Activated T-helper 17 cell treated with anti-CD3 and anti-CD28 coated beads, Interleukin-2, amount 50 U/mL, for 72 hours (primary cell): ENCODE data around the gene HDAC9. TPM values are rescaled to one million over a fixed set of nuclear protein-coding genes. Genes with fewer than 3 reads are reported as not detected.

ENCODE experiments used
- ATAC-seq: fragments of 150-1000 bp; cut with Tn5 transposase; replicated peaks from 2 replicates; pipeline ENCODE4 v1.10.0; 2021; ENCODE audit warnings: mild to moderate bottlenecking, moderate library complexity
- H3K27ac Mint-ChIP-seq: one replicate; pipeline ENCODE4 v1.8.0; 2022; ENCODE audit warnings: mixed read lengths
- H3K27me3 Mint-ChIP-seq: one replicate; pipeline ENCODE4 v1.8.0; 2022; ENCODE audit warnings: mixed read lengths
- H3K36me3 Mint-ChIP-seq: one replicate; pipeline ENCODE4 v1.8.0; 2022; ENCODE audit warnings: low read depth, mild to moderate bottlenecking, mixed read lengths
- H3K4me1 Mint-ChIP-seq: one replicate; pipeline ENCODE4 v1.8.0; 2022; ENCODE audit warnings: mixed read lengths
- H3K4me3 Mint-ChIP-seq: one replicate; pipeline ENCODE4 v1.8.0; 2022; ENCODE audit warnings: mild to moderate bottlenecking, mixed read lengths
- H3K9me3 Mint-ChIP-seq: one replicate; pipeline ENCODE4 v1.8.0; 2022; ENCODE audit warnings: mixed read lengths
- total RNA-seq, 2 donors: library from RNA; stranded (reverse); gene quantifications; one replicate each; pipeline ENCODE4 v1.2.3, GENCODE V29; 2022

Gene HDAC9
- total RNA-seq, 2 donors from 2014 or later, result 1.4 to 4.0 TPM

GRCh38 chr7:18886832-18887231, 391.3 kb downstream of the HDAC9 start:
- Mint-ChIP-seq H3K4me3 (no peak overlapping the region), H3K27ac (no peak overlapping the region), H3K4me1 (no peaks in the 10 kb centered on the region), H3K9me3 (peaks cover 6% of the 10 kb centered on the region), H3K27me3 (no peaks in the 10 kb centered on the region), H3K36me3 (no peaks in the 10 kb centered on the region)
- ATAC-seq, result no peak

- Mint-ChIP-seq H3K4me3 (no peak overlapping the region), H3K36me3 (no peaks in the 10 kb centered on the region), H3K9me3 (peaks cover 6% of the 10 kb centered on the region), H3K27me3 (no peaks in the 10 kb centered on the region), H3K4me1 (no peaks in the 10 kb centered on the region), H3K27ac (no peak overlapping the region)
- no peak for ATAC-seq
Observed at GRCh38 chr7:18889436-18889835, 393.9 kb downstream of the HDAC9 start.

- peaks cover 3% of the 10 kb centered on the region for H3K9me3 Mint-ChIP-seq
- no peaks in the 10 kb centered on the region for H3K27me3 Mint-ChIP-seq
- no peak for ATAC-seq
- no peak overlapping the region for H3K4me3 Mint-ChIP-seq
- no peak overlapping the region for H3K27ac Mint-ChIP-seq
- no peaks in the 10 kb centered on the region for H3K4me1 Mint-ChIP-seq
- H3K36me3 Mint-ChIP-seq, result no peaks in the 10 kb centered on the region
Observed at GRCh38 chr7:18890134-18890533, 394.6 kb downstream of the HDAC9 start.

GRCh38 chr7:18890885-18891621, 395.5 kb downstream of the HDAC9 start:
- peaks cover 3% of the 10 kb centered on the region for H3K9me3 Mint-ChIP-seq
- no peak overlapping the region for H3K4me3 Mint-ChIP-seq
- H3K27ac Mint-ChIP-seq, result no peak overlapping the region
- no peaks in the 10 kb centered on the region for H3K36me3 Mint-ChIP-seq
- H3K27me3 Mint-ChIP-seq, result no peaks in the 10 kb centered on the region
- H3K4me1 Mint-ChIP-seq, result no peaks in the 10 kb centered on the region
- no peak for ATAC-seq

- Mint-ChIP-seq H3K4me1 (no peaks in the 10 kb centered on the region), H3K27me3 (no peaks in the 10 kb centered on the region), H3K9me3 (peaks cover 3% of the 10 kb centered on the region), H3K4me3 (no peak overlapping the region), H3K36me3 (no peaks in the 10 kb centered on the region), H3K27ac (no peak overlapping the region)
- no peak for ATAC-seq
Observed at GRCh38 chr7:18893156-18893555, 397.6 kb downstream of the HDAC9 start.

GRCh38 chr7:18894155-18894554, 398.6 kb downstream of the HDAC9 start:
- ATAC-seq, result no peak
- H3K4me3 Mint-ChIP-seq, result no peak overlapping the region
- H3K27me3 Mint-ChIP-seq, result no peaks in the 10 kb centered on the region
- no peaks in the 10 kb centered on the region for H3K9me3 Mint-ChIP-seq
- no peak overlapping the region for H3K27ac Mint-ChIP-seq
- H3K36me3 Mint-ChIP-seq, result no peaks in the 10 kb centered on the region
- H3K4me1 Mint-ChIP-seq, result no peaks in the 10 kb centered on the region

GRCh38 chr7:18895456-18895855, 399.9 kb downstream of the HDAC9 start:
- ATAC-seq, result no peak
- no peaks in the 10 kb centered on the region for H3K4me1 Mint-ChIP-seq
- no peak overlapping the region for H3K27ac Mint-ChIP-seq
- H3K4me3 Mint-ChIP-seq, result no peak overlapping the region
- H3K27me3 Mint-ChIP-seq, result no peaks in the 10 kb centered on the region
- H3K36me3 Mint-ChIP-seq, result no peaks in the 10 kb centered on the region
- peaks cover 3% of the 10 kb centered on the region for H3K9me3 Mint-ChIP-seq

GRCh38 chr7:18896343-18896975, 400.9 kb downstream of the HDAC9 start:
- no peaks in the 10 kb centered on the region for H3K27me3 Mint-ChIP-seq
- H3K27ac Mint-ChIP-seq, result no peak overlapping the region
- H3K36me3 Mint-ChIP-seq, result no peaks in the 10 kb centered on the region
- ATAC-seq, result no peak
- H3K4me1 Mint-ChIP-seq, result no peaks in the 10 kb centered on the region
- no peak overlapping the region for H3K4me3 Mint-ChIP-seq
- peaks cover 4% of the 10 kb centered on the region for H3K9me3 Mint-ChIP-seq

- Mint-ChIP-seq H3K9me3 (peaks cover 9% of the 10 kb centered on the region), H3K4me1 (no peaks in the 10 kb centered on the region), H3K36me3 (no peaks in the 10 kb centered on the region), H3K27ac (no peak overlapping the region), H3K4me3 (no peak overlapping the region), H3K27me3 (no peaks in the 10 kb centered on the region)
- ATAC-seq, result no peak
Observed at GRCh38 chr7:18900236-18900635, 404.7 kb downstream of the HDAC9 start.

GRCh38 chr7:18900803-18901202, 405.3 kb downstream of the HDAC9 start:
- Mint-ChIP-seq H3K4me3 (no peak overlapping the region), H3K27ac (no peak overlapping the region), H3K4me1 (no peaks in the 10 kb centered on the region), H3K36me3 (no peaks in the 10 kb centered on the region), H3K9me3 (peaks cover 9% of the 10 kb centered on the region), H3K27me3 (no peaks in the 10 kb centered on the region)
- no peak for ATAC-seq

- Mint-ChIP-seq H3K4me1 (no peaks in the 10 kb centered on the region), H3K27ac (no peak overlapping the region), H3K4me3 (no peak overlapping the region), H3K27me3 (no peaks in the 10 kb centered on the region), H3K36me3 (no peaks in the 10 kb centered on the region), H3K9me3 (peaks cover 9% of the 10 kb centered on the region)
- no peak for ATAC-seq
Observed at GRCh38 chr7:18901351-18901750, 405.8 kb downstream of the HDAC9 start.

- no peaks in the 10 kb centered on the region for H3K36me3 Mint-ChIP-seq
- ATAC-seq, result no peak
Observed at GRCh38 chr7:18901982-18902421, 406.5 kb downstream of the HDAC9 start.

GRCh38 chr7:18902892-18903291, 407.3 kb downstream of the HDAC9 start:
- no peak for ATAC-seq
- peaks cover 9% of the 10 kb centered on the region for H3K9me3 Mint-ChIP-seq
- H3K27me3 Mint-ChIP-seq, result no peaks in the 10 kb centered on the region
- no peak overlapping the region for H3K4me3 Mint-ChIP-seq
- H3K4me1 Mint-ChIP-seq, result no peaks in the 10 kb centered on the region
- no peak overlapping the region for H3K27ac Mint-ChIP-seq
- no peaks in the 10 kb centered on the region for H3K36me3 Mint-ChIP-seq

More at GRCh38 chr7:18901982-18902421, 406.5 kb downstream of the HDAC9 start:
- Mint-ChIP-seq H3K27me3 (no peaks in the 10 kb centered on the region), H3K4me1 (no peaks in the 10 kb centered on the region), H3K27ac (no peak overlapping the region), H3K4me3 (no peak overlapping the region), H3K9me3 (peaks cover 9% of the 10 kb centered on the region)

GRCh38 chr7:18903695-18904094, 408.1 kb downstream of the HDAC9 start:
- no peak overlapping the region for H3K27ac Mint-ChIP-seq
- no peaks in the 10 kb centered on the region for H3K4me1 Mint-ChIP-seq
- no peaks in the 10 kb centered on the region for H3K36me3 Mint-ChIP-seq
- no peak overlapping the region for H3K4me3 Mint-ChIP-seq
- H3K9me3 Mint-ChIP-seq, result peaks cover 14% of the 10 kb centered on the region
- ATAC-seq, result no peak
- H3K27me3 Mint-ChIP-seq, result no peaks in the 10 kb centered on the region

- Mint-ChIP-seq H3K36me3 (no peaks in the 10 kb centered on the region), H3K4me1 (no peaks in the 10 kb centered on the region), H3K27me3 (no peaks in the 10 kb centered on the region), H3K27ac (no peak overlapping the region), H3K4me3 (no peak overlapping the region), H3K9me3 (peaks cover 13% of the 10 kb centered on the region)
- no peak for ATAC-seq
Observed at GRCh38 chr7:18905316-18905943, 409.9 kb downstream of the HDAC9 start.
